Posterior vena cava (tissue), 2 donors: ENCODE data around the gene TRIM66. TPM values are rescaled to one million over a fixed set of nuclear protein-coding genes. Genes with fewer than 3 reads are reported as not detected.

ENCODE experiments used
- DNase-seq: peaks from one replicate; pipeline ENCODE4 v3.0.0-alpha.2; 2020; ENCODE audit warnings: low spot score
- intact Hi-C, 2 donors: fragments of 100-400 bp; cut with DNase I; formaldehyde crosslinking; loops; one replicate each; pipeline versions ENCODE4 v1.14.1 to v1.14.2; 2022 to 2023
- total RNA-seq, 2 donors: library from RNA; stranded (reverse); fragmentation: NEBNext Ultra II Directional; extraction: Animal tissue kit (Norgen Biotek cat#: 25700); gene quantifications; one replicate each; pipeline ENCODE4 v1.2.1, GENCODE V29; 2021
- donor health status: DM: yes; HTN: yes; CAD: no.
- donor health status: DM: yes; HTN: yes; CAD: no.

The TRIM66 gene
- total RNA-seq, 2 donors from 2014 or later = 5.9 to 13.4 TPM

- DNase-seq = peak; percentile 20
- intact Hi-C loops = no loop called here
These were observed 15.9 kb upstream of the TRIM66 start for GRCh38 chr11:8698379-8698851.

GRCh38 chr11:8697054-8697453 lies 14.6 kb upstream of the TRIM66 start:
- DNase-seq = no peak
- intact Hi-C loops = no loop called here

- intact Hi-C loops = no loop called here
- DNase-seq = no peak
These were observed 11.7 kb upstream of the TRIM66 start for GRCh38 chr11:8694137-8694536.

- intact Hi-C loops = no loop called here
- DNase-seq = no peak
These were observed 11.1 kb upstream of the TRIM66 start for GRCh38 chr11:8693555-8693954.

GRCh38 chr11:8693010-8693551 lies 10.6 kb upstream of the TRIM66 start:
- intact Hi-C loops = no loop called here
- no peak for DNase-seq

- intact Hi-C loops = no loop called here
- no peak for DNase-seq
These were observed 10.0 kb upstream of the TRIM66 start for GRCh38 chr11:8692417-8692816.

- DNase-seq = no peak
- intact Hi-C loops = no loop called here
These were observed 9.1 kb upstream of the TRIM66 start for GRCh38 chr11:8691601-8692000.

GRCh38 chr11:8690374-8691342 lies 8.2 kb upstream of the TRIM66 start:
- intact Hi-C loops = no loop called here
- no peak for DNase-seq

GRCh38 chr11:8689726-8690255 lies 7.3 kb upstream of the TRIM66 start:
- DNase-seq = no peak
- intact Hi-C loops = no loop called here

- DNase-seq = peak; percentile 98
- intact Hi-C loops = no loop called here
These were observed 6.2 kb upstream of the TRIM66 start for GRCh38 chr11:8688414-8689362.

GRCh38 chr11:8686325-8686724 lies 3.9 kb upstream of the TRIM66 start:
- intact Hi-C loops = no loop called here
- DNase-seq = no peak

GRCh38 chr11:8685820-8686219 lies 3.4 kb upstream of the TRIM66 start:
- no peak for DNase-seq
- intact Hi-C loops = no loop called here

GRCh38 chr11:8685306-8685705 lies 2.8 kb upstream of the TRIM66 start:
- intact Hi-C loops = no loop called here
- DNase-seq = no peak

GRCh38 chr11:8684600-8685290 lies 2.3 kb upstream of the TRIM66 start:
- no peak for DNase-seq
- intact Hi-C loops = loop anchor here in 1 of 2 donors (5.0 kb wide), 1 partner anchor 123 kb away; no protein-coding TSS in a partner anchor

GRCh38 chr11:8683115-8683807 lies 796 bp upstream of the TRIM66 start:
- no peak for DNase-seq
- intact Hi-C loops = loop anchor here in 1 of 2 donors (5.0 kb wide), 1 partner anchor 124 kb away; no protein-coding TSS in a partner anchor

GRCh38 chr11:8681837-8682302 lies 595 bp downstream of the TRIM66 start:
- DNase-seq = no peak
- intact Hi-C loops = loop anchor here in 1 of 2 donors (5.0 kb wide), 1 partner anchor 125 kb away; no protein-coding TSS in a partner anchor

- intact Hi-C loops = no loop called here
- no peak for DNase-seq
These were observed 3.5 kb downstream of the TRIM66 start for GRCh38 chr11:8679006-8679405.

- no peak for DNase-seq
- intact Hi-C loops = no loop called here
These were observed 6.0 kb downstream of the TRIM66 start for GRCh38 chr11:8676458-8676857.
